Activated T-cell treated with anti-CD3 and anti-CD28 coated beads for 24 hours (primary cell): Measurements from ENCODE around the gene MYRF.

Experiments
- DNase-seq: peaks from one replicate; pipeline ENCODE4 v3.0.0-alpha.2; 2020; ENCODE audit warnings: low read depth

MYRF gene

GRCh38 chr11:61776561-61777075, 24.2 kb downstream of the MYRF start:
- DNase-seq, result peak; percentile 53

DNA sequence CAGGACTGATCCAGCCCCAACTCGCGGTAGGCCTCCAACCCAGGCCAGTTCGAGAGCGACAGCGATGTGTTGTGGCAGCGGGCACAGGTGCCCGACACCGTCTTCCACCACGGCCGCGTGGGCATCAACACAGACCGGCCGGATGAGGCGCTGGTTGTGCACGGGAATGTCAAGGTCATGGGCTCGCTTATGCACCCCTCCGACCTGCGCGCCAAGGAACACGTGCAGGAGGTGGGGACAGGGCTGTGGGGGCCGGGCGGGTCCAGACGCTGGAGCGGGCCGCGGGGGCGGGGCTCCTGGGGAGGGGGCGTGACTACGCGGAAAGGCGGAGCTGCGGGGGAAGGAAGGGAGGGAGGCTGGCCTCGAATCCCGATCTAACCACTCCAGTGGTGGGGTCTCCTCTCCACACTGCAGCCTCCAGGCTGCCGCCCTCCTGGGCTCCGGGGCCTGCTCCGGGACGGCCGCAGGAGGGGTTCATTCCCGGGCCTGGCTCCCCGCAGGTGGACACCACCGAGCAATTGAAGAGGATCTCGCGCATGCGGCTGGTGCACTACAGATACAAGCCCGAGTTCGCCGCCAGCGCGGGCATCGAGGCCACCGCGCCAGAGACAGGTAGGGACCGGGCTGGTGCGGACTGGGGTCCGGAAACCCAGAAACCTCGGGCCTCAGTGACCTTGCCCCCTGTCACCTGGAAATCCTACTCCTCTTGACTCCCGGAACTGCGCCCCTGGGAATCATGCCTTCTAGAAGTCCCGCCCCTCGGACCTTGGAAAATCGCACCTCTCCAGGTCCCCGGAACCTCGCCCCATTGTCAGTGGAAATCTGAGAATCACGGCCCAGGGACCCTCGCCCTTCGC, 25.0 kb downstream of the MYRF start:
- peak; percentile 45 for DNase-seq

DNA sequence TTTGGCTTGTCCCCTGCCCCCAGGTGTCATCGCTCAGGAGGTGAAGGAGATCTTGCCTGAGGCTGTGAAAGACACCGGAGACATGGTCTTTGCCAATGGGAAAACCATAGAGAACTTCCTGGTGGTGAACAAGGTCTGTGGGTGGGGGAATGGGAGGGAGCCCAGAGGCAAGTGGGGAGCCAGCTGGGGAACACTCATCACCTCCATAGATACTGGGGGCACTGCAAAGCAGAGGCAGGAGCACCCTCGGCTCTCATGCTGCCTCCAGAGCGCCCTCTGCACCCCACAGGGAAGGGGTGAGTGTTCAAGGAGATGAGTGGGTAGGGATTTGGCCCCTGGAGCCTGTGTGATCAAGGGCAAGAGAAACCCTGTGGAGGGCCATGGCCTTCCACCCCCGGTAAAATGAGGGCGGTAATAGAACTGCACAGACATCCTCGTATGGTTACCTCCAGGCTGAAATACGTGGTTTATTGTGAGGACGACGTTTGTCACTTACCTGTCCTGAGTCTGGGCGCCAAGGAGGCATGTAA, 26.0 kb downstream of the MYRF start:
- no peak for DNase-seq

DNA sequence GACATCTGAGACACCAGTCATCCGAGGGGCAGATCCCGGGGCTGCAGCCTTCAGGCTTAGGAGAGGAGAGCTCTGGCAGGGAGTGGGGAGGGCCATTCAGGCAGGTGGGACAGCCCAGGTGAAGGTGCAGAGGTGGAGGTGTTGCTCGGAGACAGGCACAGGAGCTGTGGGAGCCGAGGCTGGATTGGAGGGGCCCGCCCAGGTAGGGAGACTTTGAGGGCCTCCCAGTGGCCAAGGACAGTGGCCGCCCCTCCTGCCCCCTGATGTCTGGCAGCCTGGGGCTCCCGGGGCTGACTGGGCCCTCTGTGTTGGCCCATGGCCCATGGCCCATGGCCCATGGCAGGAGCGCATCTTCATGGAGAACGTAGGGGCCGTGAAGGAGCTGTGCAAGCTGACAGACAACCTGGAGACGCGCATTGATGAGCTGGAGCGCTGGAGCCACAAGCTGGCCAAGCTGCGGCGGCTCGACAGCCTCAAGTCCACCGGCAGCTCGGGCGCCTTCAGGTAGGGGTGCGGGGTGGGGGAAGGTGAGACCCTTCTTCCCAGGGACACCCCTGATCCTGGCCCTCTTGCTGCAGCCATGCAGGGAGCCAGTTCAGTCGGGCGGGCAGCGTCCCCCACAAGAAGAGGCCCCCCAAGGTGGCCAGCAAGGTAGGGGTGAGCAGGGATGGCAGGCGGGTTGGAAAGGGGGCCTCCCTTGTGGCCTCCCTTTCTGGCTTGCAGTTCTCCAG, 26.6 kb downstream of the MYRF start:
- no peak for DNase-seq

- no peak for DNase-seq
These were observed 27.5 kb downstream of the MYRF start for GRCh38 chr11:61779666-61780525.

DNA sequence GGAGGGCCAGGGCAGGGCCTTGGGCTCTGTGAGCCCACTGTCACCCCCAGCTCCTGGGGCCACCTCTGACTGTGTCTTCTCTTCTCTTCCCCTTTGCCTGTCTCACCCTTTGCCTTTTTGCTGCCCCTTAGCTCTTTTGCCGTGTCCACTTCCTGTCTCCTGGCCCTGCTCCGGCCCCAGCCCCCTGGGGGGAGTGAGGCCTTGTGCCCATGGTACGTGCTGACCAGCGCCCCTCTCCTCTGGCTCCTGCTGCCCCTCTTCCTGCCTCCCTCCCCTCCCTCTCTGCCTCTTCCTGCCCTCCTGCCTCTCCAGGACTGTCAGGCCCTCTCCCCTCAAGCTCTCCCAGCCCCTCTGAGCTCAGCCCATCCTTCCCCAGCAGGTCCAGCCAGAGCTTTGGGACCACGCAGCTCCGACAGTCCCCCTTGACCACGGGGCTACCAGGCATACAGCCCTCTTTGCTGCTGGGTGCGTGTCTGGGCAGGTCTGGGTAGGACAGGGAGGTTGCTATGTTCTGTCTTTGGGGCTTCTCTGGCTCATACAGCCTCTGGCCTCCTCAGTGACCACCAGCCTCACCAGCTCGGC, 28.2 kb downstream of the MYRF start:
- no peak for DNase-seq

- no peak for DNase-seq
These were observed 29.1 kb downstream of the MYRF start for GRCh38 chr11:61781585-61781984.

DNA sequence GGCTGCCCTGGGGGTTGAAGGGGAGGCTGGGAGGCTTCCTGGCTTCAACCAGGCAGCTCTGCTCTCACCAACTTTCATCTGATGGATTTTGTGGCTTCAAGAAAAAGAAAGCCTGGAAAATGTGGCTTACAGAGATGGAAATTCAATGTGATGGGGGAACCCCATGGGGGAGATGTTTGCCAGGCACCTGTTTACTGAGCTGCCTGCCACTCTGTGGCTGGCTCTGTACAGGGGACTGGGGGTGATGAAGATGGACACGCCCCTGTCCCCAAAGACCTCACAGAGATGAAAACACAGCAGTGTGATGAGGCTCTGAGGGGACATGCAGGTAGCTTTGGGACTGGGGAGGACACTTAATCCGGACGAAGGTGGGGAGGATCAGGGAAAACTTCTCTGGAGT, 29.9 kb downstream of the MYRF start:
- no peak for DNase-seq

DNA sequence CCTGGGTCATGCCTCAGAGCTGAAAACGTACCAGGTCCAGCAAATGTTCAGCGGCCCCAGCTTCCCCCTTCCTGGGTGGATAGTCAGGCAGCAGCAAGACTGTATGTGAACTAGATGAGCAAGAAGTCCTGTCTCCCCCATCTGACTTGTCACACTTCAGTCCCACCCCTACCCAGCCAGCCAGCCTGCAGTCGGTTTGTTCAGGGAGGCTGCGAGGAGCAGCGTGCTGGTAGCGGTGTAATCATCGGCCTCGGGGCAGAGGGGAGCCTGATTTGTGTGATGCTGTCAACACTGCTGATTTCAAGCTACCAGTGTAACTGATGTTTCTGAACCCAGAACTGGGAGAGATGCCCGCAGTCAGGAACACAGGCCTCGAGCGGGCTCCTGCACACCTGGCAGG, 30.4 kb downstream of the MYRF start:
- no peak for DNase-seq

GRCh38 chr11:61783717-61784505, 31.5 kb downstream of the MYRF start:
- no peak for DNase-seq

- DNase-seq, result no peak
These were observed 32.0 kb downstream of the MYRF start for GRCh38 chr11:61784506-61784805.

- no peak for DNase-seq
These were observed 33.5 kb downstream of the MYRF start for GRCh38 chr11:61785837-61786402.

DNA sequence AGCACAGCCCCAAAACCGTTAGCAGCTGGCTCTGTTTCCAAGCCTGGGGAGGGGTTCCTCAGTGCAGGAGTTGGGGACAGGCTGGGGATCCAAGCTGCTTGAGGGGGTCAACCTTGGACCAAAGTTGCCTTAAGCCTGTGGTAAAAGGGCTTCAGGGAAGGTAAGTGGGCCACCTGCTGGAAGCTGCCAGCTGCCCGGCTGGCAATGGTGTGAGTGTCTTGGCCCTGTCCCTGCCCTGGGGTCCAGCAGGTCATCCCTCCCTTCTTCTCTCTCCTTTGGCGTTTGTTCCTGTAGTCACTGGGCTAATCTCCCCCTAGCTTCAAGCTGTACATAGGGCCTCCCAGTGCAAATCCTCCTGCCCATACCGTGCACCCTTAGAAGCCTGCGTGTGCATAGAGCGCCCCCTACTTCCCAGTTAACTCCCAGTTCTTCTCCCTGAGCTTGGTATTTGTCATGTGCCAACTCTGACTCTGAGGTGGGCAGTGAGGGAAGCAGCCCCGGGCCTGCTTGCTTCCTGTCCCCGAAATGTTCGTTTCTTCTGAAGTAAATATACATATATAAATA, 35.6 kb downstream of the MYRF start:
- no peak for DNase-seq

DNA sequence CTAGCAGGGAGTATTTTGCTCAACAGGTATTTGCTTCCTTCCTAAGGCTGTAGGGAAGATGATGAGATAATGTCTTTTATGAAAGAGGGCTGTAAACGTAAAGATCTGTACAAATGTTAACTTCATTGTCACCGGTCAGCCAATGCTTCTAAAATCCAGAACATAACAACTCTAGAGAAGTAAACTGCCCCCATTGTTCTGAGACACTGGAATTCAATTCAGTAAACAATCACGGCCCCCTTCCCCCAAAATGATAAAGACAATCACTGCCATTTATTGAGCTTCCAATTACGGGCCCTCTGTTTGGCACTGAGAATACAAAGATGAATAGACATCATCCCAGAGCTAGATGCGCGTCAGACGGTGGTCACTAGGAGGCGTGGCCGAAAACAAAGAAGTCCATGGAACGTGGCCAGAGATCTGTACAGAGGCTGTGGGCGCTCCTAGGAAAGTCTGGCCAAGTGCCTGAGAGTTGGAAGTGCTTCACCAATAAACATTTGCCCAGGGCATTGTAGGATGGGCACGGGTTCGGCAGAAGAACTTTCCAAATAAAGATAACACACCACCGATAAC, 39.4 kb downstream of the MYRF start:
- no peak for DNase-seq

DNA sequence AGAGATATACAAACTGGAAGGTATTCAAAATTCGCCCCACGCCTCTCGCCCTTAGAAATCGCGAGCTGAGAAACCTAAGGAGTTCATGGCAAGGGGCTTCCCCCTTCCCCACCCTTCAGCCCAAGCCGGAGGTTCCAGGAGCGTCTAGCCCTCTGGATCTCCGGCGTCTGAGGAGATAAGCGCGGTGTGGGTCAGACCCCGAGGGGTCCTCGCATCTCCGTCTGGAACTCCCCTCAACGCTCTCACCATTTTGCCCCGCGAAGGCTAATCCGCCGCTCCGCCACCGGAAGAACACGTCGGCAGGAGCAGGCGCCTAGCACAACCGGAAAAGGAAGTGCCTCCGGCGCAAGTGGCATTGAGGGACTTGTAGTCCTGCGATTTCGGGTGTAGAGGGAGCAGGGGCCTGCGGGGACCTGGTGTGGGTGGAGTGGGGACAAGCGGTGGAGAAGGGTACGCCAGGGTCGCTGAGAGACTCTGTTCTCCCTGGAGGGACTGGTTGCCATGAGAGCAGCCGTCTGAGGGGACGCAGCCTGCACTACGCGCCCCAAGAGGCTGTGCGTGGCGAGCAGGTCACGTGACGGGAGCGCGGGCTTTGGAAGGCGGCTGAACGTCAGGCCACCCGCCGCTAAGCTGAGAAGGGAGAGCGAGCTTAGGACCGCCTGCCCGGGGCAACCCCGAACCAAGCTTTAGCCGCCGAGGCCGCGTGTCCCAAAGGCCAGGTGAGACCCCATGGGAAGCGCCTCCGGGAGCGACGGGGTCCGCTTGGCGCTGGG, 40.1 kb downstream of the MYRF start, which contains the start of the genes FEN1 and TMEM258:
Gene FEN1, plus strand, starts transcription at position 602 of the 773 bp plus-strand sequence. CDS start 2,451 bp downstream, outside the sequence.
Gene TMEM258, minus strand, starts transcription at position 290 of the 773 bp plus-strand sequence. Its CDS starts 41 bp downstream, at position 249.
- DNase-seq, result peak; percentile 81

GRCh38 chr11:61793083-61793828, 40.8 kb downstream of the MYRF start:
- no peak for DNase-seq

GRCh38 chr11:61793829-61794204, 41.4 kb downstream of the MYRF start:
- no peak for DNase-seq

- DNase-seq, result no peak
These were observed 42.1 kb downstream of the MYRF start for GRCh38 chr11:61794579-61794978.
